Measurements from ENCODE around the gene ST13. TPM values are rescaled to one million over a fixed set of nuclear protein-coding genes. Genes with fewer than 3 reads are reported as not detected.

The ST13 gene
- total and polyA plus RNA-seq, 2 of the 4 experiments (the other 2 are of a cell fraction) = 115 to 235 TPM

DNA sequence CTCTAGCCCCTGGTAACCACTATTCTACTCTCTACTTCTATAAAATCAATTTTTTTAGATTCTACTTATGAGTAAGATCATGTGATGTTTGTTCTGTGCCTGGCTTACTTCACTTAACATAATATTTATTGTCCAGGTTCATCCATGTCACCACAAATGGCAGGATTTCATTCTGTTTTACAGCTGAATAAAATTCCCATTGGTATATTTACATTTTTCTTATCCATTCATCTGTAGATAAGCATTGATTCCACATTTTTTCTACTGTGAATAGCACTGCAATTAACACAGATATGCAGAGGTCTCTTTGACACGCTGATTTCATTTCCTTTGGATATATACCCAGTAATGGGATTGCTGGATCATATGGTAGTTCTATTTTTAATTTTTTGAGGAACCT, 53.1 kb downstream of the ST13 start:
- H2BK15ac ChIP-seq (ENCODE audit: low read depth, low read length) = no peak overlapping the region
- ATAC-seq (ENCODE audit: low read depth) = no peak
- H3K4ac ChIP-seq (ENCODE audit: low read depth, low read length) = no peak overlapping the region
- ChIA-PET CTCF (no interaction called here), POLR2A (ENCODE audit: unreplicated experiment) (no interaction called here)
- BruUV-seq (replicated peaks) = no TSS peak
- no peaks in the 10 kb centered on the region for H3K9me3 ChIP-seq (ENCODE audit: control insufficient read depth, insufficient read depth, low read length)
- no peak overlapping the region for H2AK9ac ChIP-seq (replicated peaks; ENCODE audit: low read depth, low read length, poor library complexity)
- in situ Hi-C loops (cut with MboI; ENCODE audit: low sequenced_read_pairs) = no loop called here
- no peak overlapping the region for H2AK5ac ChIP-seq (ENCODE audit: low read depth, low read length)
- no CpG with 5 or more reads among the region's 1 CpG for WGBS, 2 experiments (ENCODE audit: extremely low coverage in 2 of 2, insufficient read length in 1 of 2)
- intact Hi-C loops (cut with micrococcal nuclease) = no loop called here
- no peak overlapping the region for H4K8ac ChIP-seq (ENCODE audit: low read depth in 2 of 2, low read length in 2 of 2)
- peaks cover 7% of the 10 kb centered on the region; the same call in 1 of the 2 replicates for H3K9me1 ChIP-seq (ENCODE audit: insufficient read depth, low read length)
- no peak overlapping the region for H3K4me2 ChIP-seq (ENCODE audit: low read depth, low read length)
- no peak overlapping the region for H4K5ac ChIP-seq (ENCODE audit: low read depth, low read length)
- H4K91ac ChIP-seq (ENCODE audit: insufficient read depth, low read depth, low read length) = no peak overlapping the region
- H2AFZ ChIP-seq (replicated peaks; ENCODE audit: low read length, poor library complexity) = no peak overlapping the region
- DNase-seq = peak; percentile 26
- no peak for TF ChIP-seq CEBPB (IDR thresholded peaks at IDR 0.05; ENCODE audit: low read depth, low read length)
- TF ChIP-seq MAZ (IDR thresholded peaks at IDR 0.05; ENCODE audit: borderline replicate concordance, low read depth, low read length) = no peak
- TF ChIP-seq CHD1 (IDR thresholded peaks at IDR 0.05; ENCODE audit: low read depth, low read length) = no peak
- TF ChIP-seq SMC3 (IDR thresholded peaks at IDR 0.05; ENCODE audit: low read depth, low read length) = no peak
- TF ChIP-seq RAD21 (IDR thresholded peaks at IDR 0.05; ENCODE audit: low read length) = no peak
- no peak for TF ChIP-seq MXI1 (IDR thresholded peaks at IDR 0.05; ENCODE audit: borderline replicate concordance, low read depth, low read length)
- TF ChIP-seq RFX5 (IDR thresholded peaks at IDR 0.05; ENCODE audit: low read depth, low read length) = no peak
- no peak for TF ChIP-seq POLR2A (IDR thresholded peaks at IDR 0.05; ENCODE audit: low read depth, low read length)
- no peak overlapping the region for H3K9ac ChIP-seq (ENCODE audit: low read depth, low read length)
- no peak overlapping the region for H3K14ac ChIP-seq (replicated peaks; ENCODE audit: low read depth, low read length)
- H3K4me3 ChIP-seq (ENCODE audit: insufficient read depth, low read depth, low read length) = no peak overlapping the region
- H3K27me3 ChIP-seq (ENCODE audit: control insufficient read depth, insufficient read depth, low read length) = no peaks in the 10 kb centered on the region
- H2BK5ac ChIP-seq (ENCODE audit: low read depth, low read length, poor library complexity, severe bottlenecking) = no peak overlapping the region
- no peak overlapping the region for H3K56ac ChIP-seq (ENCODE audit: extremely low read depth, insufficient read depth, low read length)
- H2BK20ac ChIP-seq (ENCODE audit: low read depth, low read length) = no peak overlapping the region
- peaks cover 27 to 54% of the 10 kb centered on the region in 2 experiments for H3K79me1 ChIP-seq (ENCODE audit: low read depth in 1 of 2, low read length in 2 of 2)
- no peak overlapping the region for H3K27ac ChIP-seq (ENCODE audit: insufficient read depth, low read length)
- no peak overlapping the region for H2BK120ac ChIP-seq (ENCODE audit: low read depth, low read length)
- peaks cover 2% of the 10 kb centered on the region for H3K36me3 ChIP-seq (ENCODE audit: control insufficient read depth, insufficient read depth, low read length)
- H3K23ac ChIP-seq (ENCODE audit: low read depth, low read length) = no peak overlapping the region
- H3K18ac ChIP-seq (ENCODE audit: low read depth, low read length) = no peak overlapping the region
- 0 out of 2 replicates have a peak, but pooled peaks cover 3% of the 10 kb centered on the region for H4K20me1 ChIP-seq (ENCODE audit: insufficient read depth, low read length)
- peaks cover 6% of the 10 kb centered on the region for H3K4me1 ChIP-seq (ENCODE audit: control insufficient read depth, insufficient read depth, low read length)
- dilution Hi-C loops (cut with HindIII; ENCODE audit: low sequenced_read_pairs, unreplicated experiment) = no loop called here
